ENCODE data around the gene ZNF683. TPM values are rescaled to one million over a fixed set of nuclear protein-coding genes. Genes with fewer than 3 reads are reported as not detected.
"Not testable (repeated sequence)": the region's sequence is repeated elsewhere in the genome, so short reads cannot be mapped to it uniquely, and the experiment has no call there.

ZNF683 gene
- total RNA-seq, 1 donor from 2014 or later, result not detected

DNA sequence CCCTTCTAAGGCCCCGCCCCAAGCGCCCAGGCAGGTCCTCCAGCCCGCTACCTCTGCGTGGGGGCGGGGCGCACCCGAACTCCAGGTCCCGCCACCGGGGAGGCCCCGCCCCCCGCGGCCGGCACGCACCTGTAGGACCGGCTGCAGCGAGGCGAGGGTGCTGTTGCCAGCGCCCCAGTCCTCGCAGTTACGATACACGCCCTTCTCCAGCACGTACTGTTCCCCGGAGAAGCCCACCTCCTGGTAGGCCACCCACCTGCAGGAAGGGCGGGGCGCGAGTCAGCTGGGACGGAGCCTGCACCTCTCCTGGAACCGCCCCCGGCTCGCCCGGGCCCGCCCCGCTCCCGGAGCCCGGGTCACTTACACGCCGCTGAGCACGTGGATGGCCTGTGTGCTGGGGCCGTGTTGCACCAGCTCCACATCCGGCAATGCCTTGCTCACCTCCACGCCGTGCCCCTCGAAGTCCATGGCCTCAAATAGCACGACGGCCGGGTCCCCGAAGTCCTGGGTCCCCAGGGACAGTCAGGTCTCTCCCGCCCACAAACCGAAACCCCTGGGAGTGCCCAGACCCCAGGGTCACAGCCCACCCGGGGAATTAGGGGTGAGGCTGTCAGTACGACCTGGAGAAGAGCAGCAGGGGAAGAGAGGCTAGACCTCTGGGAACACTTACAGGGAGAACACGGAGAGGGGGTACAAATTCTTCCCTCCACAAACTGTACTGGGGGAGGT, 35.9 kb downstream of the ZNF683 start:
- H3K9me3 Mint-ChIP-seq, result no peaks in the 10 kb centered on the region
- no peak overlapping the region for H3K27ac Mint-ChIP-seq
- TF ChIP-seq, protein P1, sequence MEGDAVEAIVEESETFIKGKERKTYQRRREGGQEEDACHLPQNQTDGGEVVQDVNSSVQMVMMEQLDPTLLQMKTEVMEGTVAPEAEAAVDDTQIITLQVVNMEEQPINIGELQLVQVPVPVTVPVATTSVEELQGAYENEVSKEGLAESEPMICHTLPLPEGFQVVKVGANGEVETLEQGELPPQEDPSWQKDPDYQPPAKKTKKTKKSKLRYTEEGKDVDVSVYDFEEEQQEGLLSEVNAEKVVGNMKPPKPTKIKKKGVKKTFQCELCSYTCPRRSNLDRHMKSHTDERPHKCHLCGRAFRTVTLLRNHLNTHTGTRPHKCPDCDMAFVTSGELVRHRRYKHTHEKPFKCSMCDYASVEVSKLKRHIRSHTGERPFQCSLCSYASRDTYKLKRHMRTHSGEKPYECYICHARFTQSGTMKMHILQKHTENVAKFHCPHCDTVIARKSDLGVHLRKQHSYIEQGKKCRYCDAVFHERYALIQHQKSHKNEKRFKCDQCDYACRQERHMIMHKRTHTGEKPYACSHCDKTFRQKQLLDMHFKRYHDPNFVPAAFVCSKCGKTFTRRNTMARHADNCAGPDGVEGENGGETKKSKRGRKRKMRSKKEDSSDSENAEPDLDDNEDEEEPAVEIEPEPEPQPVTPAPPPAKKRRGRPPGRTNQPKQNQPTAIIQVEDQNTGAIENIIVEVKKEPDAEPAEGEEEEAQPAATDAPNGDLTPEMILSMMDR (IDR thresholded peaks at IDR 0.05; ENCODE audit: unreplicated experiment), result no peak
- H3K4me3 Mint-ChIP-seq, result peak overlapping the region; percentile 90
- H3K36me3 Mint-ChIP-seq, result no peaks in the 10 kb centered on the region
- peak; percentile 78 to 81 for DNase-seq (ENCODE audit: low spot score in 2 of 2, unreplicated experiment in 2 of 2)
- peaks cover 17% of the 10 kb centered on the region for H3K27me3 Mint-ChIP-seq (ENCODE audit: low read depth)
- peaks cover 6% of the 10 kb centered on the region for H3K4me1 Mint-ChIP-seq

DNA sequence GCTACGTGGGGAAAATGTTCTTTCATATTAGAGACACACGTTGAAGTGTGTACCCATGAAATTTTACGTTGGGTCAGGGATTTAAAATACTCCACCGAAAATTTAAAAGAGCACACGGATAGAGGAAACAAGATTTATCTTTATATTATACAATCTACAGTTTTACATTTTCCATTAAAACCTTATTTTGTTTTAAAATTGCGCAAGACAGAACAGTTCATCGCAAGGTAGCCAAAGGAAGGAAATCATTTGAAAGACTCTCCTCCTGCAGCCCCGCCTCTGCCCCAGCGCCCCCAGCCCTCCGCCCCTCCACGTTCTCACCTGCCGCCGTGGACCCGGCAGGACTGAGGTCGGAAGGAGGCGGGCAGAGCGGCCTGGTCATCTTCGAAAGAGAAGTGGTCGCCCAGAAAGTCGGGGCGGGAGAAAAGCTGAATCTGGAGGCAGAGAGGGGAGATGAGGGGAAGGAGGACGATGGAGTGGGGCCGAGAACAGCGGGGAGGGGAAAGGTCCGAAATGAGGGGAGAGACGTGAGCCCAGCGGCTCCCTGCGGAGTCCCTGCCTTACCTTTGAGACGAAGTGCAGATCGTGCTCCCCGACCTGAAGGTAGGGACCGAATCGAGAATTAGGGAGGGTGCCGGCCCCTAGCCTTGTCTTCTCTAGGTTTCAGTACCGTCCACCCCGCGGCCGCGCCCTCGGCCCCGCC, 36.6 kb downstream of the ZNF683 start:
- peak overlapping the region; percentile 53 for H3K27ac Mint-ChIP-seq
- no peak for DNase-seq (ENCODE audit: low spot score in 2 of 2, unreplicated experiment in 2 of 2)

DNA sequence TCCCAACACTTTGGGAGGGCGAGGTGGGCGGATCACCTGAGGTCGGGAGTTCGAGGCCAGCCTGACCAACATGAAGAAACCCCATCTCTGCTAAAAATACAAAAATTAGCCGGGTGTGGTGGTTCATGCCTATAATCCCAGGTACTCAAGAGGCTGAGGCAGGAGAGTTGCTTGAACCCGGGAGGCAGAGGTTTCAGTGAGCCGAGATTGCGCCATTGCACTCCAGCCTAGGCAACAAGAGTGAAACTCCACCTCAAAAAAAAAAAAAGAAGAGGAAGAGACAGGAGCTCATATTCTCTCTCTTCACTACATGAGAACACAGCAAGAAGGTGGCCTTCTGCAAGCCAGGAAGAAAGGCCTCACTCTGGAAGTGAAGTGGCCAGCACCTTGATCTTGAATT, 39.2 kb downstream of the ZNF683 start:
- H3K9me3 Mint-ChIP-seq, H3K4me3 Mint-ChIP-seq: not testable (repeated sequence)
- H3K27me3 Mint-ChIP-seq (ENCODE audit: low read depth), result peaks cover 17% of the 10 kb centered on the region

More for the DNA sequence above, 36.6 kb downstream of the ZNF683 start:
- Mint-ChIP-seq H3K4me1 (peaks cover 6% of the 10 kb centered on the region), H3K27me3 (ENCODE audit: low read depth) (peaks cover 17% of the 10 kb centered on the region), H3K4me3 (peak overlapping the region; percentile 90), H3K9me3 (no peaks in the 10 kb centered on the region), H3K36me3 (no peaks in the 10 kb centered on the region)
- TF ChIP-seq, protein P1 (IDR thresholded peaks at IDR 0.05; ENCODE audit: unreplicated experiment), result no peak

DNA sequence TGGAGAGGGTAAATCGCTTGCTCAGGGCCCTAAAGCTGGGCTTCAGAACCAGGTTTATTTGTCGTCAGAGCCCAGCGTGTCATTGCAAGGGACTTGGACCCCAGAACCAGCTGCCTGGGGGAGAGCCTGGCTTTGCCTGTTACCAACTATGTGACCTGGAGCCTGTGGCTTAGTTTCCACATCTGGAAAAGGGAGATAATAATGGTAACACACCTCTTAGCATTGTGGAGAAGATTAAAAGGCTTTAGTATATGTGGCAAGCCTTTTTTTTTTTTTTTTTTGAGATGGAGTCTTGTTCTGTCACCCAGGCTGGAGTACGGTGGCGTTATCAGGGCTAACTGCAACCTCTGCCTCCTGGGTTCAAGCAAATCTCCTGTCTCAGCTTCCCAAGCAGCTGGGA, 42.3 kb downstream of the ZNF683 start:
- TF ChIP-seq, protein P1 (IDR thresholded peaks at IDR 0.05; ENCODE audit: unreplicated experiment), result no peak
- peaks cover 6% of the 10 kb centered on the region for H3K4me1 Mint-ChIP-seq
- H3K36me3 Mint-ChIP-seq, result peaks cover 2% of the 10 kb centered on the region
- no peak for DNase-seq (ENCODE audit: low spot score in 2 of 2, unreplicated experiment in 2 of 2)
- no peak overlapping the region for H3K4me3 Mint-ChIP-seq
- H3K9me3 Mint-ChIP-seq, result no peaks in the 10 kb centered on the region
- no peak overlapping the region for H3K27ac Mint-ChIP-seq
- peaks cover 7% of the 10 kb centered on the region for H3K27me3 Mint-ChIP-seq (ENCODE audit: low read depth)

More for the DNA sequence above, 39.2 kb downstream of the ZNF683 start:
- H3K27ac Mint-ChIP-seq; H3K4me1 Mint-ChIP-seq; H3K36me3 Mint-ChIP-seq; DNase-seq (ENCODE audit: low spot score in 2 of 2, unreplicated experiment in 2 of 2): not testable (repeated sequence)

DNA sequence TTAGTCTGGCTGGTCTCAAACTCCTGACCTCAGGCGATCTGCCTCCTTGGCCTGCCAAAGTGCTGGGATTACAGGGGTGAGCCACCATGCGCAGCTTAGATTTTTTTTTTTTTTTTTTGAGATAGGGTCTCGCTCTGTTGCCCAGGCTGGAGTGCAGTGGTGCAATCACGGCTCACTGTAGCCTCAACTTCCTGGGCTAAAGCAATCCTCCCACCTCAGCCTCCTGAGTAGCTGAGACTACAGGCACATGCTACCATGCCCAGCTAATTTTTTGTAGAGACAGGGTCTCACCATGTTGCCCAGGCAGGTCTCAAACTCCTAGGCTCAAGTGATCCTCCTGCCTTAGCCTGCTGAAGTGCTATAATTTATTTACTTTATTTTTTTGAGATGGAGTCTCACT, 43.2 kb downstream of the ZNF683 start:
- H3K27ac Mint-ChIP-seq; H3K36me3 Mint-ChIP-seq; DNase-seq (ENCODE audit: low spot score in 2 of 2, unreplicated experiment in 2 of 2); H3K27me3 Mint-ChIP-seq (ENCODE audit: low read depth); H3K9me3 Mint-ChIP-seq; H3K4me3 Mint-ChIP-seq; H3K4me1 Mint-ChIP-seq: not testable (repeated sequence)

DNA sequence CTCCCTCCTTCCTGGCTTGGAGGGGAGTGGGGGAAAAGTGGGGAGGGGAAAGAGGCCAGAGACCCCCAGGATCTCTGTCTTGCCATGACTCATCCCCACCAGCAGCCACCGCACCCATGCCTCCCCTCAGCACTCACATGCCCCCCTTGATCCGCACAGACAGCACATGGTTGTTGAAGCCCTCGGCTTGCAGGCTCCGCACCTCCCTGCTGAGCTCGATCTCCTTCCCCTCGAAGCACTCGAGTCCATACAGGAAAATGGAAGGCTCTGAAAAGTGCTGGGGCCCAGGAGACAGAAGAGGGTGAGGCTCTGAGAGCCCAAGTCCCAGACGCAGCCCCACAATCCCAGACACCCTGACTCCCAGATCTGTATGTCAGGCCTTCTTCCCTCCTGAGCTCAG, 44.0 kb downstream of the ZNF683 start:
- Mint-ChIP-seq H3K4me1 (peaks cover 3% of the 10 kb centered on the region), H3K36me3 (peaks cover 2% of the 10 kb centered on the region), H3K9me3 (no peaks in the 10 kb centered on the region), H3K4me3 (no peak overlapping the region), H3K27me3 (ENCODE audit: low read depth) (no peaks in the 10 kb centered on the region), H3K27ac (no peak overlapping the region)
- no peak for DNase-seq (ENCODE audit: low spot score in 2 of 2, unreplicated experiment in 2 of 2)
- TF ChIP-seq, protein P1 (IDR thresholded peaks at IDR 0.05; ENCODE audit: unreplicated experiment), result no peak

Measured in mesothelial cell of epicardium (in vitro differentiated cells).